Stimulated activated naive CD8-positive, alpha-beta T cell treated with anti-CD3 and anti-CD28 coated beads, Interleukin-15, Interleukin-2, amounts not matched to agents 100 U/mL and 50 U/mL, for 24 hours (primary cell): Measurements from ENCODE around the gene CLEC1B.
"Not testable (repeated sequence)": the region's sequence is repeated elsewhere in the genome, so short reads cannot be mapped to it uniquely, and the experiment has no call there.

Experiments used
- ATAC-seq: fragments of 150-1000 bp; cut with Tn5 transposase; one replicate; pipeline ENCODE4 v1.10.0; 2021
- DNase-seq: peaks from one replicate; pipeline ENCODE4 v3.0.0; 2021

The CLEC1B gene

DNA sequence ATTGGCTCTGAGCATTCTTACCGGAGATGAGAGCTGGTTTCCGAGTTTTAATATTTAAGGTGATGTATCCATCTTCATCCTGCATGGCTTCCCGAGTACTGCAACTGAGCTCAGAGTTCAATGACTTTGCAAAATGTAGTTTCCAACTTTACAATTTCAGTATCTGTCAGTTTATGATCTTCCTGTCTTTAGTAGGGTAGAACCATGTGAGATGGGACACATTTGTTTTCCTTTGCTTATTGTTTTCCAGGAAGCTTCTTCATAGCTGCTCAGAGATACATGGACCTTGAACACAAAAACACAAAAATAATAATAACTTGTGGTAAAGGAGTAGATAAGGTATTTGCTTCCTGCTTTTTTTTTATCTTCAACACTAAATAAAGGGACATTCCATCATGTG, at the start of gene CLEC1B:
Gene CLEC1B (minus strand): TSS at position 106 of the 400 bp plus-strand sequence. CDS start 21 bp downstream, at position 85.
- no peak for DNase-seq
- no peak for ATAC-seq

DNA sequence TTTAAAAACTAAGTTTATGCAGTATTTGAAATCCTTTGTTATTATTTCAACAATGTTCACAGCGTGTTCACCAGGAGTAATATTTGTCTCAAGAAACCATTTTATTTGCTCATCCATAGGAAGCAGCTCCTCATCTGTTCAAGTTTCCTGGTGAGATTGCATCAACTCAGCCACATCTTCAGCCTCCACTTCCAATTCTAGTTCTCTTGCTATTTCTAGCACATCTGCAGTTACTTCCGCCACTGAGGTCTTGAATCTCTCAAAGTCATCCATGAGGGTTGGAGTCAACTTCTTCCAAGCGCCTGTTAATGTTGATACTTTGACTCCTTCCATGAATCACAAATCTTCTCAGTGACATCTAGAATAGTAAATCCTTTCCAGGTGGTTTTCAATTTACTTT, 49.6 kb upstream of the CLEC1B start:
- ATAC-seq (no peak), DNase-seq (no peak)

DNA sequence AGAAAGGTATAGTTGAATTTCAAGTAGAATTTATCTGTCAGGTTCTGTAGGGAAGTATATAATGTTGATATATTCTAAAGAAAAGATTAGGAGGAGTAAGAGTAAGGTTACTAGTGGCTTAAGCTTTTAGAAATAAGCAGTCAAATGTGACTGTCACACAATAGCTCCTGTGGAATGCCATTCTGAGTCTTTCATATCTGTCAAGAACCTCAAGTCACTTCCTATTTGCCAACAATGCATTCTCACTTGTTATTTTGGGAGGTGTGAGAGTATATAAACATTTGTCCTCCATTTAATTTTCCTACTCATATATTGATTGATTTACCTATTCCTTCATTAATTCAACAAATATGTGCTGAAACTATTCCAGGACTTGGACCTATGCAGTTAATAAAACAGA, 43.2 kb upstream of the CLEC1B start:
- ATAC-seq, result no peak

DNA sequence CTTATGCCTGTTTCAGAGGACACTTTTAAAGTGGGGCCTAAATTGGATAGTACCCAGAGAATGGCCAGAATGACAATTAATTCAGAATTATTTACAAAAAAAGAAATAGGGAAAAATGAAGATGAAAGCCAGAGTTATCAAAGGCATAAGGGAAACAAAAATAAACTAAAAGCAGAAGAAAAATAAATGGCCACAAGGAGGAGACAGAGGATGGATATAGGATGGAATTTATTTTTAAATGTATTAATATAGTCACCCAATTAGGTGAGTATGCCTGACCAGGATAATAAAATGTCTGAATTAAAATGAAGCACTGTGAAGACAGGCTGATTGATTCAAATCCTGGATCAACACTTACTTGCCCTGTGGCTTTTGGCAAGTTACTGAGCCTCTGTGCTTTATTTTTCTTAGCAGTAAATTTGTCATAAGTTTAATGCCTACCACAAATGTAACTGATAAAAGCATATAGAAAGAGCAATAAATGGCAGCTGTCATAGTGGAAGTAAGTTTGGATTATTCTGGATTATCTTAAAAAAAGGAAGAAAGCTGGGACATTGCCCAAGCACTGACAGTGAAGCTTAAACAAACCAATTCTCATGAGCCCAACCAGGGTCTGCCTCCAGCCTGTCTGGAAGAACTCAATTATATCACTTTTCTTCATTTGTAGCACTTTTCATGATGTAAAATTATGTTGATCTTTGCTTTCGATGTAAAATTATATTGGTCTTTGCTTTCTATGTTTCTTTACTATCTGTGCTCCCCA, 35.0 kb upstream of the CLEC1B start:
- DNase-seq (no peak), ATAC-seq (no peak)

More for the DNA sequence above, 43.2 kb upstream of the CLEC1B start:
- no peak for DNase-seq

DNA sequence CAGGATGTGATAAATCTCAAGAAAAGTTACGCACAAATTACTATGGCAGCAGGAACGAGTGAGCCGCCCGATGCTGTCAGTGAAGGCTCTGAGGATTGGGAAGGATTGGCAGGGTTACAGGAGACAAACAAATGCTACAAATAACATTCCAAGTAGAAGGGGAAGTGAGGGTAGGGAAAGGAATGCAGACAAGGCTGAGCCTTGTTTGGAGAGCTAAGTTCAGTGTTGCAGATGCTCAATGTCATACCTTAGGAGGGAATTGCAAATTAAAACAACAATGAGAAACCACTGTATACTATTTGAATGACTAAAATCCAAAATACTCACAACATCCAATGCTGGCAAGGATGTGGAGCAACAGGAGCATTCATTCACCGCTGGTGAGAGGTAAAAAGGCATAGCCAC, 32.9 kb upstream of the CLEC1B start:
- no peak for ATAC-seq
- no peak for DNase-seq

DNA sequence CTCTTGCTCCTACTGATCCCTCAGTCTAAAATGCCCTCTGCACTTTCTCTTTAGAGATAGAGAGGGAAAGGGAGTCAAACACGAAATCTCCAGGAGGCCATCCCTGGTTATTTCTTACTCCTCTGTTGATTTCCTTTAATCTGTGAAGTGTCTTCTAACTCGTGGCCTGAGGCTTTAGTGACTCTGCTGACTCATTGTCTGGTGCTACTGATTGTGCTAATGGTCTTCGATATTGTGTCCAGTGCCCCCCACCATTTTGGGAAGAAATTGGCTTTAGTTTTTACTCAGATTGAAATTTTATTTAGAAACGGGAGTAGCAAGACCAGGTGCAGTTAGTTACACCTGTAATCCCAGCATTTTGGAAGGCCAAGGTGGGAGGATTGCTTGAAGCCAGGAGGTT, 32.4 kb upstream of the CLEC1B start:
- ATAC-seq (no peak), DNase-seq (no peak)

DNA sequence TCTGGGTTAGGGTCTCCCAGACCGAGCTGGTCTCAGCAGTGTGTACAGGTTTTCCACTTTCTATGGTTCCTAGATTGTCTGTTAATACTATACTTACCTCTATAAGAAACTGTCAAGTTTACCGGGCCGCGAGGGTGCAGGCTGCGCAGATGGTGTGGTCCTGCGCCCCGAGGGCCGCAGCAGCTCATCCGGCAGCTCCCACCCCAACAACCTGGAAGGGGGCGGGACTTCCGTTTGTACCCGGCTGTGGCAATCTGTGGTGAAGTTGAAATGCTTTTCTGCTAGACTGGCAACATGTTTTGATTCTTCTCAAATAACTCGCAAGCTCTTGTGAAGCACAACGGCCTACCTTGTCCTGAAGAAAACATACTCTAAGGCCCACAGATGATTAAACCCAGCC, 31.5 kb upstream of the CLEC1B start, which contains the start of gene CLEC9A:
Gene CLEC9A (plus strand): TSS at position 237 of the 400 bp plus-strand sequence. CDS start 22,006 bp downstream, outside the sequence.
- no peak for DNase-seq
- ATAC-seq, result no peak

DNA sequence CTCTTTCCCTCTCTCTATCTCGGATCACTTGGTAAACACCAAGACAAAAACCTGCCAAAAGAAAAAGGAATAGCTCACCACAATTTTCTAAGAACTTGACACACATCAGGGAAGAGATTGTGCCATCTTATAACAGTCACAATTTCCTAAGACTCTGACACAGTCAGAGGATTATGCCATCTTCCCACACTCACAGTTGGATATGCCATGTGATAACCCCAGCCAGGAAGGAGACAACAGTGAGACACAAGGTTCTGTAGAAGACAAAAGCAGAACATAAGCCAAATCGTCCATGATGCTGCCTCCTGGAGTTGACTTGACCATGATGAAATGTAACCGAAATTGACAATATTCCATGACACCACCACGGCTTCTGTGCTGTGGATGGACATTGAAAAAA, 28.8 kb upstream of the CLEC1B start:
- ATAC-seq (no peak), DNase-seq (no peak)

DNA sequence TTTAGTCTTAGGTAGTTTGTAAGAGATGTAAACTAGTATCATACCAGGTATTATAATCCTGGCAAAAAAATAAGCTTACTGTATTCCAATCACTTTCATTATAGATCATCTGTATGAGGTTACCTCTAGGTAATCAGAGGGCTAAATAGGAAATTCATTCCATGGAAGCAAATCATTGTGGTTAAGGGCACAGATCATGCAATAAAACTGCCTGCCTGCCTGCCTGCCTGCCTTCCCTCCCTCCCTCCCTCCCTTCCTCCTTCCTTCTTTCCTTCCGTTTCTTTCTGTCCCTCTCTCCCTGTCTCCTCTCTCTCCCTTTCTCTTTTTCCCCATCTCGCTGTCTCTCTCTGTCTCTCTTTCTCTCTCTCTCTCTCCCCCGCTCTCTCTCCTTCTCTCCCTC, 28.4 kb upstream of the CLEC1B start:
- ATAC-seq (no peak), DNase-seq (no peak)

DNA sequence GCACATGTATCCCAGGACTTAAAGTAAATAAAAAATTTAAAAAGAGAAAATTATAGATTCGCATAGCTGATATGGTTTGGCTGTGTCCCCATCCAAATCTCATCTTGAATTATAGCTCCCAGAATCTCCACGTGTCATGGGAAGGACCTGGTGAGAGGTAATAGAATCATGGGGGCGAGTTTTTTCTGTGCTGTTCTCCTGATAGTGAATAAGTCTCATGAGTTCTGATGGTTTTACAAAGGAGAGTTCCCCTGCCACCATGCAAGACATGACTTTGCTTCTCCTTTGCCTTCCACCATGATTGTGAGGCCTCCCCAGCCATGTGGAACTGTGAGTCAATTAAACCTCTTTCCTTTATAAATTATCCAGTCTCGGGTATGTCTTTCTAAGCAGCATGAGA, 27.7 kb upstream of the CLEC1B start:
- not testable (repeated sequence) for DNase-seq, ATAC-seq

DNA sequence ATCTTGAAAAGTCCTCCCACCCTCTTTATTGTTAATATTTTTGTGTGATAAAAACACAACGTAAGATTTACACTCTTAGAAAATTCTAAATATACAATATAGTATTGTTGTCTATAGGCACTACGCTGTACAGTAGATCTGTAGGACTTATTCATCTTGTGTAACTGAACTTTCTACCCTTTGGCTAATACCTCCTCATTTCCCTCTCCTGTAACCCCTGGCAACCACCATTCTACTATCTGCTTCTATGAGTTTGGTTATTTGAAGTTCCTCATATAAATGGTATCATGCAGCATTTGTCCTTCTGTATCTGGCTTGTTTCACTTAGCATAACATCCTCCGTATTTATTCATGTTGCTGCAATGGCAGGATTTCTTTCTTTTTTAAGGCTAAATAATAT, 26.3 kb upstream of the CLEC1B start:
- no peak for ATAC-seq
- DNase-seq, result no peak

DNA sequence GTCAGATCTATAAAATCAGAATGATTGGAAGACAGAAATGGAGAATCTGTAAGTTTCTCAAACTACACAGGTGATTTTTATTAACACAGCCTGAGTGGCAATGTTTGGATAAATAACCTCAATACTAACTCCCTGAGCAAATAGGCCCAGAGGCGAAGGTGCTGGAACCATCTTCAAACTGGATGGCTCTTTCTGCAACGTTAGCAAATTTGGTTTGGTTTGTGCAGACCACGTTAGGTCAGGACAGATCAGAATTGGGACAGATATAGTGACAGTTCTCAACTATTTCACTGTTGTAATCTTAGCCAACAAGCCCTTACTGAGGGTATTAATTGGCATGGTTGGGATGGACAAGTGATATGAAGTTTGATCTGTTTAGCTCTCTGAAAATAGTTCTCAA, 22.4 kb upstream of the CLEC1B start:
- no peak for ATAC-seq
- DNase-seq, result no peak

DNA sequence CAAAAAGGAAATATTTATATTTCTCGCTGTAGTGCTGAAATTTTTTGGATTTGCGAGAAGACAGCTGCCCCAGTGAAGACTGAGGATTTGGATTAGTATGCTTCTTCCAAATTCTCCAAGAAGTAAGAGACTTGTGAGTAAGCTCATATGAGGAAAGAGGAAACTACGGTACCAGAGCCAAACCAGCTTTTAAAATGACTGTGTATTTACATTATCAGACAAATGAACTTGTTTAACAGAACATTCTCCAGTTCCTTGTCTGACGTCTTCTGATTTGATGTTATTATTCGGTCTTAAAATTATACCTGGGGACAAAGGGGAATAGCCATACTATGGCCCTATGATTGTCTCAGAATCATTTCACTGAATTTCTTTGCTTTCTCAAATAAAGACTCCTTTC, 19.5 kb upstream of the CLEC1B start:
- ATAC-seq, result no peak

DNA sequence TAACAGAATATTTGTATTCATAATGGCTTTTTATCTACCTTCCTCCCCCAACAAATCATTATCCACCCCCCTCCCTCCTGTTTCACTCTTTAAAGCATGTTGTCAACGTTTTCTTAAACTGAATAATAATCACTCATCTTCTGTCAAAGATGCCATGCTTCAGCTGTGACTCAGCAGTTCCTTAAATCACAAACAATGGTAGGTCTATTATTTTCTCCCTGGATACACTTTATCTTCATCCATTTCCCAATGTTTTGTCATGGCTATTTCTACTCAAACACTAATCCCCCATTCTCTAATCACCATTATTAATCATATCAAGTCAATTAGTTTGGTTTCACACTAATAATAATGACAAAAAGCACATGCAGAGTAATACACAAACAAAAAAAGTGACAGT, 18.0 kb upstream of the CLEC1B start:
- ATAC-seq, result no peak

More for the DNA sequence above, 19.5 kb upstream of the CLEC1B start:
- DNase-seq, result no peak

DNA sequence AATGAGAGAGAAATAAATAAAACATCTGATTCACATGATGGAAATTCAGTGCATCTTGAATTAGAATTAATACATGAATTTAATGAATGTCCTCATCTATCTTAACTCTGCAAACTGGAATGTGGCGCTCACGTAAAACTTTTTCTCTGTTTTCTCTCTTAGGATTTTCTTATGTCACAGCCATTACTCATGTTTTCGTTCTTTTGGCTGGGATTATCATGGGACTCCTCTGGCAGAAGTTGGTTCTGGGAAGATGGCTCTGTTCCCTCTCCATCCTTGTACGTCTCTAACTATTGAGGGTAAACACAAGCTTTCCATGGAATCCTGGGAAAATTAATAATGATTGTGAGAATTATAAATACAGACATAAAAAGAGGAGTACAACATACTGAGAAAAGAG, 16.5 kb upstream of the CLEC1B start:
- no peak for ATAC-seq
- DNase-seq, result no peak

More for the DNA sequence above, 18.0 kb upstream of the CLEC1B start:
- DNase-seq, result no peak

DNA sequence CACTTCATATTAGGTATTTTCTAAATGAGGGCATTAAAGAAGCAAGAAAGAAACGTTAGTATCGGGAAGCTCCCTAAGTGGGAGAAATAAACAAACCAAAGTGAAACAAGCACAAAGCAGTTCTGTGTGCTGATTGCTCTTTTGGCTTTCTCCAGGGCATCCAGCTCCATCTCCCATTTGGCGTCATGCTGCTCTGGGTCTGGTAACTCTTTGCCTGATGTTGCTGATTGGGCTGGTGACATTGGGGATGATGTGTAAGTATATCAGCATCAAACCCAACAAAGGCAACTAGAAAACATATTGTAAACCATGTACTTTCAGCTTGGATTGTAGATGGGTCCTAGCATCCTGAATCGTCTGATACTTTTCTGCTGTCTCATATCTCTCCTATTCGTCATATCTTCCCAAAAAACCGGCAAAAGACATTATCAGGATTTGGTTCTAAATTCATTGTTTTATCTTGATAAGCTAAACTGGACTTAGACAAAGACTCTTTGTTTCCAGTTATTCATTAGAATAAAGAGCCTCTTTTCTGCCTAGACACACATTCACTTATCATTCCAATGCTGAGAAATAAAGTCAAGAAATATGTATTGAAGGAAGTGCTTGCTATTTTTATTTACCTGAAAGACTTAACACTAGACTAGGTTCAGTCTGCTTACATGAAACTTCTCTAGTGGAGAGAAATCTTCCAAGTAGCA, 13.9 kb upstream of the CLEC1B start:
- no peak for ATAC-seq

DNA sequence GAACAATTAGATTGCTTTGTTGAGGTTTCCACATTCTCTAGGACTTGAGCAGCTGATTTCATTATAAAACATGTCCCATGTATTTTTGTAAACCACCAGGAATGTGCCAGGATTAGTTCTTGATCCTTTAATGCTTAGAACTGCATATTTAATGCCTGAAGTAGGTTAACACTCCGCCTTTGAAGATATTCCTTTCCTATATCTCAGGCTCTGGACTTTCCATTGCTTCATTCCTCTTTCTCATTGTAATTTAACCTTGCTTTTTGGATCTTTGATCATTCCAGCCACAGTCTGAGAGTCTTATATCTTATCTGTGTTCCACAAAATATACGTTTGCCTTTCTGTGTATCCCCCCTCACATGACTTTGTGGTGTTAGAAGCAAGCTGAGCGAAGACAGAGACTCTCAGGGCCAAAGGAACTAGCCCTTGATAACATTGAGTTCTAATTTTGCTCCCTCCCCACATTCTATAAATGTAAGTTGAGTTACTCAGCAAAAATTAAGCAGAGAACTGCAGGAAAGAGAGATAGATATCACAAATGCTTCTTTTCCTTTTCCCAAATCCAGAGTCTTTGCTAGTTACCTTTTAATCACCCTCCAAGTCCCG, 2.4 kb upstream of the CLEC1B start:
- no peak for DNase-seq
- no peak for ATAC-seq

More for the DNA sequence above, 13.9 kb upstream of the CLEC1B start:
- DNase-seq, result no peak

DNA sequence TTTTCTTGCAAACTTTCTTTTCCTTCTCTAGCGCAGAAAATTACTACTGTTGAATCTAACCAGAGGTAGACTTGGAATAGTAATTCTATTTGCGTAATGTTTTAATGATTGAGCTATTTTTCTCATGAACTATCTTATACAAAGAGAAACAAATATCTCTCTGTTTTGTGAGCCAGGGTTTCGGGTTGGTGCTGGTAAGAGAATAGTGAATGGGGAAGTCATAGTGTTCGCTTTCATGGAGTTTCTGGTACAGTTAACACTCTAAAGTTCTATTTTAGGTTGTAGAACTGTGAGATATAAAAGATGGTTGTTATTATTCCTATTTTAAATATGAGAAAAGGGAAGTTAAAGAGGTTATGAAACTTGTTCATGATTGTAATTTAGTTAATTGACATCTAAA, 6.6 kb downstream of the CLEC1B start:
- DNase-seq (no peak), ATAC-seq (no peak)

DNA sequence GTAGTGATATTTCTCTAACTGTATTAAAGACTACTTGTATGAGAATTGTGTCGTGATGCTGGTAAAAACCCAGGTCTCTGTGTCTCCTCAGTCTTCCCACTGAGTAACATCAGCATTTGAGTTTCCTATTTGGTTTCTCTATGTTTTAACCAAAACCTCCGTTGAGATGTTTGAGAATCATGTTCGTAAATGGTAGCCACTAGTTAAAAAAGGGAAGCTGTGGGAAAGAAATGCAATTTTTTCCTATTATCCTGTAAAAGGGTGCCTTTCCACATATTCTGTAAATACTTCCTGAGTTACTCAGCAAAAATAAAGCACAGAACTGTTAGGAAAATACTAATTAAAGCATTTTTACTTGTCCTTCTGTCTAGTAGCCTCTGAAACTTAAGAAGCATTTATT, 7.0 kb downstream of the CLEC1B start:
- ATAC-seq, result no peak
- DNase-seq, result no peak

DNA sequence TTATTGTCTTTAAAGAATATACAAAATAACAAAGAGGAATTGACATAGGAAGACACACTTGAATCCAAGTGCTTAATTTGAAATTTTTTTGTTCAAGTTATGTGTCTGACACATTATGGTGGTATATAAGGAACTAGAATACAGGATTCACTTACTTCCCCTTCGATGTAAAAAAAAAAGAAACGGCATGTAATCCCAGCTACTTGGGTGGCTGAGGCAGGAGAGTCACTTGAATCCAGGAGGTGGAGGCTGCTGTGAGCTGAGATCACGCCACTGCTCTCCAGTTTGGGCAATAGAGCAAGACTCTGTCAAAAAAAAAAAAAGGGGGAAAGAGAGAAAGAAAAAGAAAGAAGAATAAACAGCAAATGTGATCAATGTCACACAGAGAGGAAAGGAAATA, 18.8 kb downstream of the CLEC1B start:
- DNase-seq, result no peak
- ATAC-seq, result no peak

DNA sequence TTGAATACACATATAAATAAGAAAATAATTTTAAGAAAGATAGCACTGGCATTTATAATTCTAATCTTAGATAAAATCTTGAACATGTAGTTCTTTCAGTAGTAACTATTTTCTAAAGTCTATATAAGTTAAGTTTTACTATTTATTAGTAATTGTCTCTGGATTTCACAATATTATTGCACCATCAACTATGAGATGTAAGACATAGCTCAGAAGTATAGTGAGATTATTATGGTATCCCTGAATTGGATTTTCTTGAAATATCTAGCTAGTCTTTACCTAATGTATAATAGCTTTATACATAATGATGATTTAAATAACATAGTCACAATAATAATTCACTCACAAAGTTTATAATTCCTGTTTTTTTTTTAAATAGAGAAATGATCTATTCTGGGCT, 21.0 kb downstream of the CLEC1B start:
- DNase-seq (no peak), ATAC-seq (no peak)

DNA sequence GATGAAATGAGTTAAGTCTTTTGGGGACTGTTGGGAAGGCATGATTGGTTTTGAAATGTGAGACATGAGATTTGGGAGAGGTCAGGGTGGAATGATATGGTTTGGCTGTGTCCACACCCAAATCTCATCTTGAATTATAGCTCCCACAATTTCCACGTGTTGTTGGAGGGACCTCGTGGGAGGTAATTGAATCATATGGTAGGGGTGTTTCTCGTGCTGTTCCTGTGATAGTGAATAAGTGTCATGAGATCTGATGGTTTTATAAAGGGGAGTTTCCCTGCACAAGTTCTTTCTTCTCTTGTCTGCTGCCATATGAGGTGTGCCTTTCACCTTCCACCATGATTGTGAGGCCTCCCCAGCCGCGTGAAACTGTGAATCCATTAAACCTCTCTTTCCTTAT, 22.3 kb downstream of the CLEC1B start:
- not testable (repeated sequence) for ATAC-seq, DNase-seq

DNA sequence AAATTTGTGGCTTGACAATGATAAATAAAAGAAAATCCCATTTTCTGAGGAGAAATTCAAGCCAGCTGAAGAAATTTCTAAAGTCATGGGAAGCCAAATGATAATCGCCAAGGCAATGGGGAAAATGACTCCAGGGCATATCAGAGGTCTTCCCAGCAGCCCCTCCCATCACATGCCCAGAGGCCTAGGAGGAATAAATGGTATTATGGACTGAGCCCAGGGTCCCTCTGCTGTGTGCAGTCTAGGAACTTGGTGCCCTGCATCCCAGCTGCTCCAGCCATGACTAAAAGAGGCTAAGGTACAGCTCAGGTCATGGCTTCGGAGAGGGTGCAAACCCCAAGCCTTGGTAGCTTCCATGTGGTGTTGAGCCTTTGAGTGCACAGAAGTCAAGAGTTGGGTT, 23.3 kb downstream of the CLEC1B start:
- no peak for DNase-seq
- ATAC-seq, result no peak
